ENCODE data around the gene C2CD2L.

DNA sequence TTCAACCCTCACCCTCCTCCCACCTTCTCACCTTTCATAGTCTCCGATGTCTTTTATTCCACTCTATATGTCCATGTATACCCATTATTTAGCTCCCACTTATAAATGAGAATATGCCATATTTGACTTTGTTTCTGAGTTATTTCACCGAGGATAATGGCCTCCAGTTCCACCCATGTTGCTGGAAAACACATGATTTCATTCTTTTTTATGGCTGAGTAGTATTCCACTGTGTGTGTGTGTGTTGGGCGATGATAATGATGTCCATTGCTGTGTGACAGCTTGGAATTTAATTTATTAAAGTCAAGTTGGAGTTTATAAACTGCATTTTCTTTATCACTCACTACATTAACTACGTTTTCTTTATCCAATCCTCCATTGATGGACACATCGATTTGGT is 11.1 kb downstream of the C2CD2L start:
- TF ChIP-seq, protein P1, sequence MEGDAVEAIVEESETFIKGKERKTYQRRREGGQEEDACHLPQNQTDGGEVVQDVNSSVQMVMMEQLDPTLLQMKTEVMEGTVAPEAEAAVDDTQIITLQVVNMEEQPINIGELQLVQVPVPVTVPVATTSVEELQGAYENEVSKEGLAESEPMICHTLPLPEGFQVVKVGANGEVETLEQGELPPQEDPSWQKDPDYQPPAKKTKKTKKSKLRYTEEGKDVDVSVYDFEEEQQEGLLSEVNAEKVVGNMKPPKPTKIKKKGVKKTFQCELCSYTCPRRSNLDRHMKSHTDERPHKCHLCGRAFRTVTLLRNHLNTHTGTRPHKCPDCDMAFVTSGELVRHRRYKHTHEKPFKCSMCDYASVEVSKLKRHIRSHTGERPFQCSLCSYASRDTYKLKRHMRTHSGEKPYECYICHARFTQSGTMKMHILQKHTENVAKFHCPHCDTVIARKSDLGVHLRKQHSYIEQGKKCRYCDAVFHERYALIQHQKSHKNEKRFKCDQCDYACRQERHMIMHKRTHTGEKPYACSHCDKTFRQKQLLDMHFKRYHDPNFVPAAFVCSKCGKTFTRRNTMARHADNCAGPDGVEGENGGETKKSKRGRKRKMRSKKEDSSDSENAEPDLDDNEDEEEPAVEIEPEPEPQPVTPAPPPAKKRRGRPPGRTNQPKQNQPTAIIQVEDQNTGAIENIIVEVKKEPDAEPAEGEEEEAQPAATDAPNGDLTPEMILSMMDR (conservative IDR thresholded peaks at IDR 0.05 in 1 of 2, IDR thresholded peaks at IDR 0.05 in 1 of 2; ENCODE audit: low read depth in 1 of 2, low read length in 2 of 2) = no peak
- TF ChIP-seq EZH2 (IDR thresholded peaks at IDR 0.05; ENCODE audit: low read length, missing control alignments) = no peak

All from fibroblast of lung (primary cell).